ENCODE measurements around the gene OLFML2B. TPM values are rescaled to one million over a fixed set of nuclear protein-coding genes. Genes with fewer than 3 reads are reported as not detected.

OLFML2B gene
- total and polyA plus RNA-seq, 2 donors (not counting 1 experiment from before 2014, with no cell fraction given) = 5.1 to 7.2 TPM

DNA sequence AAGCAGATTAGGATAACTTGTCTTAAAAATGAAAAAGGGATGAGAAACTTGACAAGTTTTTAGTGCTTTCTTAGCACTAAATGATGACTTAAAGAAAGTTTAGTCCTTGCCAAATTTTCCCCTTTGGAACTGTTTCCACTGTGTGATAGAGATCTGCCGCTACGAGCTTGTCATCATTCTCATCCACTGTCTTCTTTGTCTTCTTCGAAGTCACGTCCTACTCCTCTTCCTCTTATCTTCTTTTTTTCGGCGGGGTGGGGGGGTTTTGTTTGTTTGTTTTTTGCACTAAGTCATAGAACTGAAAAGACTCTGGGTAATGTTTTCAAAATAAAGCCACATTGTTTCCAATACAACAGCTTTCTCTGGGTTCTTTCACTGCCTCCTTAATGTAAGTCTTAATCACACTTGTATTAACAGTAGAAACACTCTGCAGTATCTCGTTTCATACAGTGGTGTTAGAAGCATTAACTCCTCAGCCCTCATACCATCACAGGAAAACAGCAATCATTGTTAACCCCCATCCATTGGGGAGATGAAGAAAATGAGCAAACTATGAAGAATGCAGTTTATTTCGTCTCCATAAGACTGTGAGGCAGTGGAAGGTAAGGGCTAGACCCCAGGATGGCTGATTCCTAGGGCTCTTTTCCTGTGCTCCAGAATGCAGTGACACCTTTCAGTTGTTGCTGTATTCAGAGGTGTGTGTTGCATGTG, 81.8 kb downstream of the OLFML2B start:
- H3K27ac ChIP-seq (ENCODE audit: insufficient read depth, low read length) = no peak overlapping the region

GRCh38 chr1:161940866-161941591, 82.6 kb downstream of the OLFML2B start:
- Histone ChIP-seq H3K9ac (ENCODE audit: insufficient read depth, low read length) (no peak overlapping the region), H3K4me3 (replicated peaks in 1 of 4; ENCODE audit: control extremely low read depth in 1 of 4, insufficient read depth in 1 of 4, low read depth in 3 of 4, low read length in 4 of 4) (no peak overlapping the region), H3K27ac (ENCODE audit: insufficient read depth, low read length) (no peak overlapping the region), H3K79me2 (ENCODE audit: control insufficient read depth, insufficient read depth, low read length) (no peaks in the 10 kb centered on the region), H3K4me2 (ENCODE audit: extremely low read depth, insufficient read depth, low read length) (no peak overlapping the region), H2AFZ (ENCODE audit: low read length) (no peak overlapping the region), H3K27me3 (ENCODE audit: control insufficient read depth, insufficient read depth, low read length) (no peaks in the 10 kb centered on the region), H3K36me3 (ENCODE audit: control insufficient read depth, insufficient read depth, low read length) (no peaks in the 10 kb centered on the region), H3K4me1 (ENCODE audit: control insufficient read depth, extremely low read depth, insufficient read depth, low read length) (peaks cover 2% of the 10 kb centered on the region), H4K20me1 (ENCODE audit: control insufficient read depth, extremely low read depth, insufficient read depth, low read length) (no peaks in the 10 kb centered on the region), H3K9me3 (ENCODE audit: control insufficient read depth, insufficient read depth, low read depth, low read length) (no peaks in the 10 kb centered on the region)
- TF ChIP-seq EZH2 (IDR thresholded peaks at IDR 0.05; ENCODE audit: low read length, missing control alignments) (no peak), CTCF (conservative IDR thresholded peaks at IDR 0.05 in 1 of 2, IDR thresholded peaks at IDR 0.05 in 1 of 2; ENCODE audit: low read depth in 1 of 2, low read length in 2 of 2) (no peak)
- peak in 1 of 2 donors; percentile 14 for DNase-seq (ENCODE audit: low read depth in 2 of 2)

More for the DNA sequence above, 81.8 kb downstream of the OLFML2B start:
- H3K4me1 ChIP-seq (ENCODE audit: control insufficient read depth, extremely low read depth, insufficient read depth, low read length) = peaks cover 3% of the 10 kb centered on the region
- H3K9ac ChIP-seq (ENCODE audit: insufficient read depth, low read length) = no peak overlapping the region
- no peak overlapping the region for H3K4me3 ChIP-seq (replicated peaks in 1 of 4; ENCODE audit: control extremely low read depth in 1 of 4, insufficient read depth in 1 of 4, low read depth in 3 of 4, low read length in 4 of 4)
- H3K27me3 ChIP-seq (ENCODE audit: control insufficient read depth, insufficient read depth, low read length) = no peaks in the 10 kb centered on the region
- no peaks in the 10 kb centered on the region for H4K20me1 ChIP-seq (ENCODE audit: control insufficient read depth, extremely low read depth, insufficient read depth, low read length)
- no peak for DNase-seq (ENCODE audit: low read depth in 2 of 2)
- TF ChIP-seq CTCF (conservative IDR thresholded peaks at IDR 0.05 in 1 of 2, IDR thresholded peaks at IDR 0.05 in 1 of 2; ENCODE audit: low read depth in 1 of 2, low read length in 2 of 2) (no peak), EZH2 (IDR thresholded peaks at IDR 0.05; ENCODE audit: low read length, missing control alignments) (no peak)
- no peaks in the 10 kb centered on the region for H3K9me3 ChIP-seq (ENCODE audit: control insufficient read depth, insufficient read depth, low read depth, low read length)
- no peaks in the 10 kb centered on the region for H3K36me3 ChIP-seq (ENCODE audit: control insufficient read depth, insufficient read depth, low read length)
- H3K4me2 ChIP-seq (ENCODE audit: extremely low read depth, insufficient read depth, low read length) = no peak overlapping the region
- no peaks in the 10 kb centered on the region for H3K79me2 ChIP-seq (ENCODE audit: control insufficient read depth, insufficient read depth, low read length)
- no peak overlapping the region for H2AFZ ChIP-seq (ENCODE audit: low read length)

DNA sequence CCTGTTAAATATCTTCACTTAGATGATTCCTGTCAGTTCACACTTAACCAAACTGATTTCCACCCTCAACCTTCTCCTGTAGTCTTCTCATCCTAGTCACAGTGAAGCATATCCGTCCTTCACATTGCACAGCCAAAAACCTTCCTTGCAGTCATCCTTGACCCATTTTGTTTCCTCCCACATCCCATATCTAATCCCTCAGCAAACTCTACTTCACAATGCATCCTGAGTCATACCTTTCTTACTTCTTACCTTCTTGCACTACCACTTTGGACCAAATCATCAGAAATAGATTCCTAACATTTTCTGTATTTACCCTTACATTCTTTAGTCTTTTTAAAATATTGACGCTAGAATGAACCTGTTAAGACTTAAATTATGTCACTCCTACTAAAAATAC, 86.9 kb downstream of the OLFML2B start:
- DNase-seq (ENCODE audit: low read depth in 2 of 2) = no peak
- Histone ChIP-seq H3K79me2 (ENCODE audit: control insufficient read depth, insufficient read depth, low read length) (no peaks in the 10 kb centered on the region), H3K4me2 (ENCODE audit: extremely low read depth, insufficient read depth, low read length) (no peak overlapping the region), H3K4me1 (ENCODE audit: control insufficient read depth, extremely low read depth, insufficient read depth, low read length) (no peaks in the 10 kb centered on the region), H3K4me3 (replicated peaks in 1 of 4; ENCODE audit: control extremely low read depth in 1 of 4, insufficient read depth in 1 of 4, low read depth in 3 of 4, low read length in 4 of 4) (no peak overlapping the region), H3K36me3 (ENCODE audit: control insufficient read depth, insufficient read depth, low read length) (no peaks in the 10 kb centered on the region), H4K20me1 (ENCODE audit: control insufficient read depth, extremely low read depth, insufficient read depth, low read length) (no peaks in the 10 kb centered on the region), H3K9ac (ENCODE audit: insufficient read depth, low read length) (no peak overlapping the region), H2AFZ (ENCODE audit: low read length) (no peak overlapping the region), H3K27me3 (ENCODE audit: control insufficient read depth, insufficient read depth, low read length) (no peaks in the 10 kb centered on the region), H3K27ac (ENCODE audit: insufficient read depth, low read length) (no peak overlapping the region), H3K9me3 (ENCODE audit: control insufficient read depth, insufficient read depth, low read depth, low read length) (no peaks in the 10 kb centered on the region)
- TF ChIP-seq EZH2 (IDR thresholded peaks at IDR 0.05; ENCODE audit: low read length, missing control alignments) = no peak
- TF ChIP-seq CTCF (conservative IDR thresholded peaks at IDR 0.05 in 1 of 2, IDR thresholded peaks at IDR 0.05 in 1 of 2; ENCODE audit: low read depth in 1 of 2, low read length in 2 of 2) = no peak
